NAMALWA (cell line): Measurements from ENCODE around the gene PYCR2.

ENCODE experiments used
- DNase-seq: peaks from one replicate; pipeline ENCODE4 v3.0.0-alpha.2; 2015; ENCODE audit warnings: low spot score

PYCR2 gene

DNA sequence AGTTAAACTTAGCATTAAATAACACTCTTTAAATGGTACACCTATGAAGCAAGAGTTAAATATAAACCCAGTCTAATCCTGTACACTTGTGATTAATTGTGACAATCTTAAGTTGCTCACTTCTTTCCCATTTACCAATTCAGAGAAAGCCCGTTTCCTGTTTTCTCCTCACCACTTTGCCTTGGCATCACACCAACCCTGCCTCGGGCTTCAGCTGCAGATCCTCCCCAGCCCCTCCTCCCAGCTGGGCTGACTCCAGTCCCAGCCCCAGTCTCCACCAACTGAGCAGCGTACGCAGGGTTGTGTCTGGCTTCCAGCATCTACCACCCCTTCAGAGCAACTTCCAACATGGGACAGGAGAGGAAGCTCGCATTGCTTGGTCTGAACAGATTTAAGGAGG lies 4.1 kb downstream of the PYCR2 start:
- DNase-seq, result no peak

DNA sequence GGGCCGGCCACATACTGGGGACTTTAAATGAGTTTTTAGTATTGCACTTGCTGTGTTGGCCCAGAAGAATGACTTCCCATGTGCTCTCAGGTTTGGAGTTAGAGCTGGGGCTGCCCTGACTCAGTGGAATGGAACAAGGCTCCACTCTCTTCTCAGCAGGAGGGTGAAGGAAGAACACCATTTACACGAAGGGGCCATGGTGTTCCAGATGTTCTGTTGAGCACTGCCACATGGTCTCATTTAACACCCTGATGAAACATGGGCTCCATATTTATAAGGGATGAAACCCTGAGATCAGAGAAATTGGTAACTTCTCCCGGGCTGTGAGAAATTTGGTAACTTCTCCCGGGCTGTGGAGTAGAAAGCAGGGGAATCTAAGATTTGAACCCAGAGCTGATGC lies 5.8 kb downstream of the PYCR2 start:
- no peak for DNase-seq

- DNase-seq, result no peak
Measured at GRCh38 chr1:225917536-225917935, 6.5 kb downstream of the PYCR2 start.

DNA sequence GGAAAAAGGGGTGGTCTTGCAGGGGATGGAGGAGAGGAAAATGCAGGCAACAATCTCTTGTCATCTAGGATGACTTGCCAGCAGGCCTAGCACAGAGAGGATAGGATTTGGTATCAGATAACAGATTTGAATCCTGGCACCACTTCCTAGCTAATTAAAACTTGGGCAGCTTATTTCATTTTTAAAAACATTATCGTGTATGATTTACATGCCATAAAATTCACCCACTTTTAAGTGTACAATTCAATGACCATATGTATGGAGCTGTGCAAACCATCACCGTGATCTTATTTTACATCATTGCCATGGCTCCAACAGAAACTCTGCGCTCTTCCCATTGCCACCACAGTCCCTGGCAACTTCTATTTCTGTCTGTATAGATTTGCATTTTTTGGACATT lies 6.9 kb downstream of the PYCR2 start:
- DNase-seq, result no peak

- no peak for DNase-seq
Measured at GRCh38 chr1:225915538-225915991, 8.5 kb downstream of the PYCR2 start.

DNA sequence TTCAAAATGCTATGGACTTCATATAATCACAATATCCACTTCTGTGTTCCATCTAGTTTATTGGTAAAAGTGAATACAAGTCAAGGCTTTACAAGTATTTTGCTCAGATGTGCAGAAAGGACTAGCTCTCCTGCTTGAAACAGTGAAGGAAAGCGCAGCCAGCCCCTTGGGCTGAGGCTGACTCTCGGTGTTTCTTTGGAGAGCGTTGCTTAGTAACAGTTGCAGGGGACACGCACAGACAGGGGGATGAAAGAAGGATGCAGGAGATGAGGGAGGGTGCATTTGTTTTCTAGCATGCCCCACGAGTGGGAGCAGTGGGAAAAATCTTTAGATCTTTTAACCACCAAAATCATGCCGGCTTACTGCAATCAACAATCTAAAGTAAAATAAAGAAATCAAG lies 9.1 kb downstream of the PYCR2 start:
- DNase-seq, result no peak

- DNase-seq, result no peak
Measured at GRCh38 chr1:225914391-225914790, 9.7 kb downstream of the PYCR2 start.

GRCh38 chr1:225911191-225912130 lies 12.6 kb downstream of the PYCR2 start:
- DNase-seq, result peak; percentile 39

- DNase-seq, result no peak
Measured at GRCh38 chr1:225909477-225909876, 14.6 kb downstream of the PYCR2 start.

GRCh38 chr1:225908773-225909172 lies 15.3 kb downstream of the PYCR2 start:
- DNase-seq, result no peak

- no peak for DNase-seq
Measured at GRCh38 chr1:225908013-225908640, 15.9 kb downstream of the PYCR2 start.

DNA sequence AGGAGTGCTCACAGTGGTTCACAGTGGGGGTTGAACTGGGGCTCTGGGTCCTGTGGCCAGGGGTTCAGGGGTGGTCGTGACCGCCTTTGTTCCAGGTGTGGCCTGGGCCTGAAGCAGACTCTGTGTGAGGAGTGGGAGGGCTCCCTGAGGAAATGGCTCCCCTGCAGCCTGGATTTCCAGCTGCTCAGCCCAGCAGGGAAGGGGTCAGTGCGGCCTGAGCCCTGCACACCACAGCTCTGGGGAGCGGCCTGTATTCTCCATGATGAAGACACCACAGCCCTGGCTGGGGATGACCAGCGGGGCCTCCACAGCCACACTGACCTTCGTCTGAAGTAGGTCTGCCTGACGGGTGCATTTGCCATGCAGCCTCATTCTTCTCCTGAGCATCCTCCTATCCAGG lies 16.7 kb downstream of the PYCR2 start:
- DNase-seq, result no peak

DNA sequence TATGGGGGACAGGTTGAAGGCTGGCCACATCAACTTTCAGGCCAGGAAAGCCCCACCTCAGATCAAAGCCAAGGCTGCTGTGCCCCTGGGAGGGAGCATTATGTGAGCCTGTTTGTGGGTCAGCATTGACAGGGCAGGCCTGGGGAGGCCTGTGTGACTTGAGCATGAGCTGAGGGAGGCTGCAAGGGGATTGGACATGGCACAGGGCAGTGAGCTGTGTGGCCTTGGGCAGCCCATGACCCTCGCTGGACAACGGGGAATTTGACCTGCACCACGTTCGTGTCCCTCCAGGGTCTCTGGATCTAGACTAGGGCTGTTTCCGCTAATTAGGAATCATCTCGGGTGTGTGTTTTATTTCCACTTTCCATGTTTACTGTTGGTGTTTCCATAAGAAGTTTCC lies 17.6 kb downstream of the PYCR2 start:
- no peak for DNase-seq

DNA sequence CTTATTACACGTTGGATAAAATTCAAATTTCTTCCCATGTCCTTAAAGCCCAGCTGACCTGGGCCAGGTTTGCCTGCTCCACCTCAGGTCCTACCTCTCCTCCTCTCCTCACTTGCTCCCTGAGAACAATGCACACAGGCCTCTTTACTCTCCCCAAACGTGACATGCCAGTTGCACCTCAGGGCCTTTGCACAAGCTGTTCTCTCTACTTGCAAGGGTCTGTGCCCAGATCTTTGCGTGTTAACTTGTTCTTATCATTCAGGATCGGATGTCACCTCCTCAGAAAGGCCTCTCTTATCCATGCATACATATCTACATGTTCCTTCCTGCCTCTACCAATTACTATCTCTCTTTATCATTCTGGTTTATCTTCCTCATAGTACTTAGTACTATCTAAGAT lies 20.4 kb downstream of the PYCR2 start:
- DNase-seq, result no peak

GRCh38 chr1:225899044-225899925 lies 24.8 kb downstream of the PYCR2 start:
- DNase-seq, result no peak

GRCh38 chr1:225897595-225898514 lies 26.2 kb downstream of the PYCR2 start:
- no peak for DNase-seq

GRCh38 chr1:225896937-225897549 lies 27.0 kb downstream of the PYCR2 start:
- DNase-seq, result peak; percentile 62

- DNase-seq, result no peak
Measured at GRCh38 chr1:225896494-225896893, 27.6 kb downstream of the PYCR2 start.

DNA sequence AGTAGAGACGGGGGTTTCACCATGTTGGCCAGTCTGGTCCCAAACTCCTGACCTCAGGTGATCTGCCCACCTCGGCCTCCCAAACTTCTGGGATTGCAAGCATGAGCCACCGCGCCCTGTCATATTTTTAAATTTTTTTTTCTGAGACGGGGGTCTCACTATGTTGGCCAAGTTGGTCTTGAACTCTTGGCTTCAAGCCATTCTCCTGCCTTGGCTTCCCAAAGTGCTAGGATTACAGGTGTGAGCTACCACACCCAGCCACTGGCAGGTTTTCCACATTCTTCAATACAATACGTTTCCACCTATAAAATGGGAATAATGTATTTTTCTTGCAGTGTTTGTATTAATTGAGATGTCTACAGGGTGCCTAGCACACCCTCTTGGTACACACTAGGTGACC lies 31.7 kb downstream of the PYCR2 start:
- no peak for DNase-seq

DNA sequence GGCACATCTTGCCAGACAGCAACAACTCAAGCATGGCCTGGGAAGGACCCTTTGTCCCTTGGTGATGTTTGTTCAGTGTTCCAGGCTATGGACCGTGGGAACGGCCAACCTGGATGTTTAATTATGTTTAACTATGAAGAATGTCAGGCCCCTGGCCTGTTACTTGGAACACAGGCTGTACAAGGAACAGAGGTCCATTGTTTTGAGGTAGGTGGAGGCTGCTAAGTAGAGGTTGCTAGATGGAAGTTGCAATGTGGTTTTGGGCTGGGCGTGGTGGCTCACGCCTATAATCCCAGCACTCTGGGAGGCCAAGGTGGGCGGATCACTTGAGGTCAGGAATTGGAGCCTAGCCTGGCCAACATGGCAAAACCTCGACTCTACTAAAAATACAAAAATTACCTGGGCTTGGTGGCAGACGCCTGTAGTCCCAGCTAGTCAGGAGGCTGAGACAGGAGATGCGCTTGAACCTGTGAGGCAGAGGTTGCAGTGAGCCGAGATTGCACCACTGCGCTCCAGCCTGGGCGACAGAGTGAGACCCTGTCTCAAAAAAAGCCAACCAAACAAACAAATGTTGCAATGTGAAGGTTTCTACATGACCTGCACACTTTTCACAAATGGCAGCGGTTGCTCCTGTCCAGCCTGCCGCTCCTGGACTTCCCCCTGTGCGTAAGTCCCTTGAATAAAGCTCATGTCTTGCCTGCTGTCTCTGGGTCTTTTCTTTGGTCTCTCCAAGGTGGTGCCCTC lies 32.6 kb downstream of the PYCR2 start:
- DNase-seq, result no peak
